IMR-90 (cell line): ENCODE data around the gene UBL7. TPM values are rescaled to one million over a fixed set of nuclear protein-coding genes. Genes with fewer than 3 reads are reported as not detected.

Experiments used
- ATAC-seq: fragments of 200-7000 bp; cut with Tn5 transposase; 2 replicates; pipeline ENCODE4 v1.9.1; 2020; ENCODE audit warnings: low read depth, mild to moderate bottlenecking, moderate library complexity
- BruUV-seq: library from RNA; stranded (reverse); fragments of 400-500 nt; replicated peaks from 2 replicates; lab custom pipeline; 2021; lab: Mats Ljungman, UMichigan
- CTCF ChIA-PET: fragments of 300-600 bp; formaldehyde crosslinking; extraction: SDS; loops from one replicate; lab custom pipeline; 2021; ENCODE audit warnings: antibody characterized with exemption; lab: Yijun Ruan, JAX
- POLR2A ChIA-PET: fragments of 300-600 bp; sonication (Branson Sonifier 250); formaldehyde crosslinking; loops from one replicate; lab custom pipeline; 2022; ENCODE audit warnings: antibody characterized with exemption; ENCODE audit not compliant: unreplicated experiment; lab: Charles Lee
- DNase-seq: peaks from one replicate; pipeline ENCODE4 v3.0.0; 2013
- H2AFZ ChIP-seq: replicated peaks from 2 replicates; pipeline ENCODE3; 2013; ENCODE audit warnings: low read length, mild to moderate bottlenecking; ENCODE audit not compliant: poor library complexity
- H2AK5ac ChIP-seq: 2 replicates; pipeline ENCODE4 v1.6.1; 2013; ENCODE audit warnings: low read depth, low read length, inconsistent platforms
- H2AK9ac ChIP-seq: replicated peaks from 2 replicates; pipeline ENCODE3; 2013; ENCODE audit warnings: mild to moderate bottlenecking, low read depth, low read length, moderate library complexity; ENCODE audit not compliant: poor library complexity
- H2BK120ac ChIP-seq: 2 replicates; pipeline ENCODE4 v1.6.1; 2013; ENCODE audit warnings: low read depth, low read length, inconsistent platforms
- H2BK15ac ChIP-seq: 3 replicates; pipeline ENCODE4 v1.6.1; 2013; ENCODE audit warnings: low read depth, low read length, inconsistent platforms
- H2BK20ac ChIP-seq: 2 replicates; pipeline ENCODE4 v1.6.1; 2013; ENCODE audit warnings: low read depth, mild to moderate bottlenecking, inconsistent platforms, low read length, moderate library complexity
- H2BK5ac ChIP-seq: 2 replicates; pipeline ENCODE4 v1.6.1; 2013; ENCODE audit warnings: mild to moderate bottlenecking, low read depth, low read length, inconsistent platforms; ENCODE audit not compliant: poor library complexity, severe bottlenecking
- H3K14ac ChIP-seq: replicated peaks from 2 replicates; pipeline ENCODE4 v1.6.1; 2013; ENCODE audit warnings: low read depth, low read length, inconsistent platforms
- H3K18ac ChIP-seq: 2 replicates; pipeline ENCODE4 v1.6.1; 2013; ENCODE audit warnings: low read depth, low read length, control low read depth
- H3K23ac ChIP-seq: 2 replicates; pipeline ENCODE4 v1.6.1; 2013; ENCODE audit warnings: low read depth, low read length, inconsistent platforms
- H3K27ac ChIP-seq: 2 replicates; pipeline ENCODE4 v1.5.1; 2013; ENCODE audit warnings: mild to moderate bottlenecking, control low read depth, low read length; ENCODE audit not compliant: insufficient read depth
- H3K27me3 ChIP-seq: 2 replicates; pipeline ENCODE4 v1.6.1; 2013; ENCODE audit warnings: low read length; ENCODE audit not compliant: control insufficient read depth, insufficient read depth
- H3K36me3 ChIP-seq: 2 replicates; pipeline ENCODE4 v1.6.1; 2013; ENCODE audit warnings: low read length, mixed read lengths; ENCODE audit not compliant: control insufficient read depth, insufficient read depth
- H3K4ac ChIP-seq: 2 replicates; pipeline ENCODE4 v1.6.1; 2013; ENCODE audit warnings: low read depth, low read length, inconsistent platforms
- H3K4me1 ChIP-seq: 2 replicates; pipeline ENCODE4 v1.6.1; 2013; ENCODE audit warnings: low read length, mixed read lengths; ENCODE audit not compliant: control insufficient read depth, insufficient read depth
- H3K4me2 ChIP-seq: 2 replicates; pipeline ENCODE4 v1.6.1; 2013; ENCODE audit warnings: low read depth, mild to moderate bottlenecking, control low read depth, low read length, moderate library complexity
- H3K4me3 ChIP-seq: 2 replicates; pipeline ENCODE4 v1.5.1; 2013; ENCODE audit warnings: low read depth, mild to moderate bottlenecking, control low read depth, low read length, moderate library complexity; ENCODE audit not compliant: insufficient read depth
- H3K56ac ChIP-seq: 2 replicates; pipeline ENCODE4 v1.6.1; 2013; ENCODE audit warnings: low read length, inconsistent platforms; ENCODE audit not compliant: insufficient read depth; ENCODE audit errors: extremely low read depth
- H3K79me1 ChIP-seq, 2 experiments: 2 replicates each; pipeline ENCODE4 v1.6.1; 2013; ENCODE audit warnings: low read length in 2 of 2, inconsistent platforms in 1 of 2, low read depth in 1 of 2
- H3K9ac ChIP-seq: 2 replicates; pipeline ENCODE4 v1.6.1; 2013; ENCODE audit warnings: low read depth, low read length, control low read depth
- H3K9me1 ChIP-seq: 2 replicates; pipeline ENCODE4 v1.6.1; 2013; ENCODE audit warnings: low read length, inconsistent platforms; ENCODE audit not compliant: insufficient read depth
- H3K9me3 ChIP-seq: 2 replicates; pipeline ENCODE4 v1.6.1; 2013; ENCODE audit warnings: low read length; ENCODE audit not compliant: control insufficient read depth, insufficient read depth
- H4K20me1 ChIP-seq: 2 replicates; pipeline ENCODE4 v1.6.1; 2013; ENCODE audit warnings: low read length, inconsistent platforms; ENCODE audit not compliant: insufficient read depth
- H4K5ac ChIP-seq: 2 replicates; pipeline ENCODE4 v1.6.1; 2013; ENCODE audit warnings: mild to moderate bottlenecking, low read depth, low read length, control low read depth
- H4K8ac ChIP-seq, 2 experiments: 2 replicates each; pipeline ENCODE4 v1.6.1; 2013; ENCODE audit warnings: low read depth in 2 of 2, low read length in 2 of 2, control low read depth in 1 of 2, inconsistent platforms in 1 of 2
- H4K91ac ChIP-seq: 2 replicates; pipeline ENCODE4 v1.6.1; 2013; ENCODE audit warnings: low read depth, low read length, inconsistent platforms; ENCODE audit not compliant: insufficient read depth
- BHLHE40 ChIP-seq: fragments of 150-350 bp; IDR thresholded peaks from 2 replicates; pipeline ENCODE4 v1.6.1; 2016; ENCODE audit warnings: mild to moderate bottlenecking, low read depth, low read length
- CEBPB ChIP-seq: IDR thresholded peaks from 2 replicates; pipeline ENCODE4 v1.6.1; 2012; ENCODE audit warnings: low read depth, low read length, improper control_type of control experiment
- CHD1 ChIP-seq: IDR thresholded peaks from 2 replicates; pipeline ENCODE4 v1.6.1; 2012; ENCODE audit warnings: low read depth, low read length, improper control_type of control experiment
- MAZ ChIP-seq: IDR thresholded peaks from 2 replicates; pipeline ENCODE4 v1.6.1; 2012; ENCODE audit warnings: low read depth, mild to moderate bottlenecking, low read length, improper control_type of control experiment, moderate library complexity, borderline replicate concordance
- NFE2L2 ChIP-seq: fragments of 150-350 bp; IDR thresholded peaks from 2 replicates; pipeline ENCODE4 v1.6.1; 2016; ENCODE audit warnings: low read depth, mild to moderate bottlenecking, low read length
- POLR2A ChIP-seq: IDR thresholded peaks from 2 replicates; pipeline ENCODE4 v1.6.1; 2012; ENCODE audit warnings: mild to moderate bottlenecking, low read depth, low read length
- RCOR1 ChIP-seq: IDR thresholded peaks from 2 replicates; pipeline ENCODE4 v1.6.1; 2012; ENCODE audit warnings: mild to moderate bottlenecking, low read length, improper control_type of control experiment; ENCODE audit not compliant: insufficient replicate concordance
- RFX5 ChIP-seq: IDR thresholded peaks from 2 replicates; pipeline ENCODE4 v1.8.0; 2012; ENCODE audit warnings: low read depth, mild to moderate bottlenecking, low read length, moderate library complexity
- WGBS, 2 experiments: methylation state at CpG; one replicate each; pipeline versions ENCODE4 v1.1.5 to v1.1.7; 2013; ENCODE audit warnings: missing lambda C conversion rate in 2 of 2; ENCODE audit not compliant: insufficient read length in 1 of 2; ENCODE audit errors: extremely low coverage in 2 of 2; 5-methylcytosine and 5-hydroxymethylcytosine counted together
- dilution Hi-C: fragments of 300-500 bp; cut with HindIII; formaldehyde crosslinking; loops from one replicate; pipeline ENCODE4 v1.14.3; 2018; ENCODE audit warnings: low sequenced_read_pairs; ENCODE audit not compliant: unreplicated experiment
- in situ Hi-C: fragments of 300-500 bp; cut with MboI; formaldehyde crosslinking; loops from 3 replicates; pipeline ENCODE4 v1.14.3; 2019; ENCODE audit warnings: low sequenced_read_pairs, inconsistent platforms, mixed read lengths
- intact Hi-C: fragments of 100-400 bp; cut with micrococcal nuclease; formaldehyde crosslinking; loops from 2 replicates; pipeline ENCODE4 v1.10.0; 2022
- polyA plus RNA-seq, 3 experiments: library from polyadenylated mRNA; depleted of rRNA; stranded (reverse); fragments of >200 nt; gene quantifications; 2 replicates each; pipeline ENCODE4 v1.2.3, GENCODE V29; 2012; ENCODE audit warnings: low replicate concordance in 1 of 3
- total RNA-seq: library from RNA; depleted of rRNA; stranded (reverse); fragments of >200 nt; gene quantifications from 2 replicates; pipeline ENCODE4 v1.2.3, GENCODE V29; 2012
- TF ChIP-seq, protein P1 (sequence below): fragments of 150-350 bp; IDR thresholded peaks from 2 replicates; pipeline ENCODE4 v1.6.1; 2016; ENCODE audit warnings: low read depth, mild to moderate bottlenecking, low read length, moderate library complexity, borderline replicate concordance
- TF ChIP-seq, protein P2 (sequence below): conservative IDR thresholded peaks from 2 replicates; pipeline ENCODE4 v1.5.1; 2012; ENCODE audit warnings: mild to moderate bottlenecking, low read depth, low read length, improper control_type of control experiment

UBL7 gene
- total and polyA plus RNA-seq, 2 of the 4 experiments (the other 2 are of a cell fraction), result 68.1 to 78.4 TPM

- H4K91ac ChIP-seq, result no peak overlapping the region; the same call in 1 of the 2 replicates
- H3K9ac ChIP-seq, result no peak overlapping the region; the same call in 1 of the 2 replicates
- ChIA-PET CTCF (interaction anchor here (0.7 to 1.5 kb wide), 3 partner anchors 19 to 50 kb away, joined by 3 to 5 read pairs (median 4); partner anchors contain the start of gene UBL7), POLR2A (interaction anchor here (0.5 kb wide), 1 partner anchor 12 kb away, joined by 3 read pairs; no protein-coding TSS in a partner anchor)
- H2BK5ac ChIP-seq, result peak overlapping the region; percentile 39
- H3K9me3 ChIP-seq, result no peaks in the 10 kb centered on the region
- dilution Hi-C loops (no loop called here), intact Hi-C loops (no loop called here), in situ Hi-C loops (no loop called here)
- H4K20me1 ChIP-seq, result peaks cover 43% of the 10 kb centered on the region
- TF ChIP-seq RCOR1 (no peak), NFE2L2 (no peak), POLR2A (no peak), CHD1 (no peak), MAZ (no peak), RFX5 (no peak), BHLHE40 (no peak), CEBPB (no peak)
- TF ChIP-seq, protein P1, sequence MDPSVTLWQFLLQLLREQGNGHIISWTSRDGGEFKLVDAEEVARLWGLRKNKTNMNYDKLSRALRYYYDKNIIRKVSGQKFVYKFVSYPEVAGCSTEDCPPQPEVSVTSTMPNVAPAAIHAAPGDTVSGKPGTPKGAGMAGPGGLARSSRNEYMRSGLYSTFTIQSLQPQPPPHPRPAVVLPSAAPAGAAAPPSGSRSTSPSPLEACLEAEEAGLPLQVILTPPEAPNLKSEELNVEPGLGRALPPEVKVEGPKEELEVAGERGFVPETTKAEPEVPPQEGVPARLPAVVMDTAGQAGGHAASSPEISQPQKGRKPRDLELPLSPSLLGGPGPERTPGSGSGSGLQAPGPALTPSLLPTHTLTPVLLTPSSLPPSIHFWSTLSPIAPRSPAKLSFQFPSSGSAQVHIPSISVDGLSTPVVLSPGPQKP, result no peak
- TF ChIP-seq, protein P2, sequence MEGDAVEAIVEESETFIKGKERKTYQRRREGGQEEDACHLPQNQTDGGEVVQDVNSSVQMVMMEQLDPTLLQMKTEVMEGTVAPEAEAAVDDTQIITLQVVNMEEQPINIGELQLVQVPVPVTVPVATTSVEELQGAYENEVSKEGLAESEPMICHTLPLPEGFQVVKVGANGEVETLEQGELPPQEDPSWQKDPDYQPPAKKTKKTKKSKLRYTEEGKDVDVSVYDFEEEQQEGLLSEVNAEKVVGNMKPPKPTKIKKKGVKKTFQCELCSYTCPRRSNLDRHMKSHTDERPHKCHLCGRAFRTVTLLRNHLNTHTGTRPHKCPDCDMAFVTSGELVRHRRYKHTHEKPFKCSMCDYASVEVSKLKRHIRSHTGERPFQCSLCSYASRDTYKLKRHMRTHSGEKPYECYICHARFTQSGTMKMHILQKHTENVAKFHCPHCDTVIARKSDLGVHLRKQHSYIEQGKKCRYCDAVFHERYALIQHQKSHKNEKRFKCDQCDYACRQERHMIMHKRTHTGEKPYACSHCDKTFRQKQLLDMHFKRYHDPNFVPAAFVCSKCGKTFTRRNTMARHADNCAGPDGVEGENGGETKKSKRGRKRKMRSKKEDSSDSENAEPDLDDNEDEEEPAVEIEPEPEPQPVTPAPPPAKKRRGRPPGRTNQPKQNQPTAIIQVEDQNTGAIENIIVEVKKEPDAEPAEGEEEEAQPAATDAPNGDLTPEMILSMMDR, result no peak
- peak overlapping the region; percentile 60 for H2BK120ac ChIP-seq
- H4K8ac ChIP-seq, result 0 out of 4 replicates have a peak overlapping the region, but pooled peaks of 1 of the 2 experiments have one; percentile 1
- H3K56ac ChIP-seq, result no peak overlapping the region
- H3K27ac ChIP-seq, result no peak overlapping the region; the same call in 1 of the 2 replicates
- ATAC-seq, result no peak
- peak overlapping the region; percentile 27; the same call in 1 of the 2 replicates for H3K4ac ChIP-seq
- peak overlapping the region; percentile 98 for H3K4me3 ChIP-seq
- peak overlapping the region; percentile 66 for H2AFZ ChIP-seq
- H3K27me3 ChIP-seq, result no peaks in the 10 kb centered on the region
- peak overlapping the region; percentile 74; the same call in 1 of the 2 replicates for H3K14ac ChIP-seq
- peak overlapping the region; percentile 6; the same call in 1 of the 2 replicates for H4K5ac ChIP-seq
- no peaks in the 10 kb centered on the region for H3K36me3 ChIP-seq
- peaks cover 26% of the 10 kb centered on the region for H3K9me1 ChIP-seq
- H3K23ac ChIP-seq, result peak overlapping the region; percentile 83
- BruUV-seq, result no TSS peak
- DNase-seq, result no peak
- peak overlapping the region; percentile 74 for H3K4me2 ChIP-seq
- WGBS, 2 experiments, result 73% methylated on average over 3 of the region's 21 CpGs; no CpG with 5 or more reads in 1 of the 2 experiments
- H3K79me1 ChIP-seq, result peaks cover 3 to 66% of the 10 kb centered on the region in 2 experiments; a peak in 3 of 4 replicates
- H2AK9ac ChIP-seq, result peak overlapping the region; percentile 94
- H3K18ac ChIP-seq, result no peak overlapping the region
- H2BK15ac ChIP-seq, result no peak overlapping the region
- H2AK5ac ChIP-seq, result peak overlapping the region; percentile 90
- no peak overlapping the region for H2BK20ac ChIP-seq
- H3K4me1 ChIP-seq, result peaks cover 20% of the 10 kb centered on the region
Measured at GRCh38 chr15:74432271-74432967, 28.5 kb downstream of the UBL7 start.
